Muscle of leg (tissue), 11 donors: ENCODE data around the gene SLC29A4. TPM values are rescaled to one million over a fixed set of nuclear protein-coding genes. Genes with fewer than 3 reads are reported as not detected.
A peak's percentile ranks its signal among the peaks of the same experiment; 100 is the strongest.

Source experiments
- DNase-seq: peaks from one replicate; pipeline ENCODE4 v3.0.0; 2013
- H3K27ac ChIP-seq: one replicate; pipeline ENCODE4 v1.5.1; 2013; ENCODE audit warnings: mild to moderate bottlenecking, low read length, control low read depth
- H3K27me3 ChIP-seq: one replicate; pipeline ENCODE4 v1.6.1; 2013; ENCODE audit warnings: low read length; ENCODE audit not compliant: control insufficient read depth, insufficient read depth
- H3K36me3 ChIP-seq: one replicate; pipeline ENCODE4 v1.6.1; 2013; ENCODE audit warnings: low read length; ENCODE audit not compliant: control insufficient read depth, insufficient read depth
- H3K4me1 ChIP-seq: one replicate; pipeline ENCODE4 v1.6.1; 2013; ENCODE audit warnings: low read length; ENCODE audit not compliant: control insufficient read depth, insufficient read depth
- H3K4me3 ChIP-seq: one replicate; pipeline ENCODE4 v1.5.1; 2013; ENCODE audit warnings: low read length, control low read depth
- H3K9me3 ChIP-seq: replicated peaks from 2 replicates; pipeline ENCODE4 v1.6.1; 2013; ENCODE audit warnings: low read depth, low read length; ENCODE audit not compliant: control insufficient read depth
- WGBS: methylation state at CpG from one replicate; pipeline ENCODE4 v1.1.5; 2013; ENCODE audit warnings: missing lambda C conversion rate; ENCODE audit not compliant: insufficient coverage; 5-methylcytosine and 5-hydroxymethylcytosine counted together
- polyA plus RNA-seq, 8 donors: library from polyadenylated mRNA; unstranded; fragments of 120-200 nt; gene quantifications; one replicate each; pipeline versions ENCODE4 v1.2.1 to v1.2.3, GENCODE V29; 2013; ENCODE audit warnings: inconsistent platforms in 1 of 8, low replicate concordance in 1 of 8; ENCODE audit not compliant: insufficient read length in 8 of 8, insufficient read depth in 1 of 8
- total RNA-seq: library from RNA; stranded (reverse); fragments of 120-200 nt; gene quantifications from one replicate; pipeline ENCODE4 v1.2.4, GENCODE V29; 2013

The SLC29A4 gene
- total and polyA plus RNA-seq, 9 donors = 18.5 to 51.7 (median 35.7) TPM

- Histone ChIP-seq H3K9me3 (no peaks in the 10 kb centered on the region), H3K27ac (no peak overlapping the region), H3K27me3 (no peaks in the 10 kb centered on the region), H3K4me3 (no peak overlapping the region), H3K36me3 (peaks cover 68% of the 10 kb centered on the region), H3K4me1 (peaks cover 17% of the 10 kb centered on the region)
- WGBS = 89% methylated on average over 23 of the region's 35 CpGs
- DNase-seq = no peak
Measured at GRCh38 chr7:5351507-5352265, 68.9 kb downstream of the SLC29A4 start.

GRCh38 chr7:5352440-5353010, 69.8 kb downstream of the SLC29A4 start:
- Histone ChIP-seq H3K36me3 (peaks cover 74% of the 10 kb centered on the region), H3K4me3 (no peak overlapping the region), H3K9me3 (no peaks in the 10 kb centered on the region), H3K4me1 (peaks cover 17% of the 10 kb centered on the region), H3K27ac (no peak overlapping the region), H3K27me3 (no peaks in the 10 kb centered on the region)
- 94% methylated on average over 10 of the region's 19 CpGs for WGBS
- no peak for DNase-seq

DNA sequence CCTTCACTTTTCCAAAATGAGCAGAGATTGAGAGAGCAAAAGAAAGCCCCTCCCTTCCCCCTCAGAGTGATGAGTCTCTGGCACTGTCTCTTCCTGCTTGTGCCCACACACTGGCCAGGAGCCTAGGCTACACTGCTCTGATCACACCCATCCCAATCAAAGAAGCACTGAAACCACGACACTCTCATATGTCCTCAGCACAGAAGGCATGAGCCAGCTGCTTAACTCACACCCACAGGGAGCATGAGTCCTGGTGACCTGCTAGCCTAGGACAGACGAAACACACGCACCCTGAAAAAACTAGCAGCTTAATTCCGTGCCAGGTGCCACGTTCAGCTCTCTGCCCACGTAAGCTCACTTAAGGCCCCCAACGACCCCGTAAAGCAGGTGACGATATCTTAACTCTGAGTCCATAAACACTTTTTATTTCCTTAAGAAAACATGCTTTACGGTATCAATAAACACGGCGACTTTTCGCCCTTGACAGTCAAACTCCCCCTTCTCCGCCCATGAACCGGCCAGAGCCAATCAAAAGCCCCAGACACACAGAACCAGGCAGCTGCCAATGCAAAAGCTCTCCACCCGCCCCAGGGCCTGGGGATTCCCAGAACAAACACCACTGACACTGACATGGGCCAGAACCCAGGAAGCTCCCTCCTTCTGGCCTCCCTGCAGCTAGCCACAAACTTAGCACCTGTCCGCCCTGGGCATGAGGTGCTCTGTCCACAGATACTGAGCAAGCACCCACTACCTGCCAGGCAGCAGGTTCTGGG, 71.9 kb downstream of the SLC29A4 start:
- Histone ChIP-seq H3K27ac (peak overlapping the region; percentile 69), H3K27me3 (no peaks in the 10 kb centered on the region), H3K4me1 (peaks cover 17% of the 10 kb centered on the region), H3K4me3 (no peak overlapping the region), H3K36me3 (peaks cover 86% of the 10 kb centered on the region), H3K9me3 (no peaks in the 10 kb centered on the region)
- WGBS = 43% methylated on average over 17 of the region's 17 CpGs
- peak; percentile 56 for DNase-seq

Other genes with a start within 250 kb of the SLC29A4 start
- gene RBAK, start 237.1 kb upstream of the SLC29A4 start, total RNA-seq = 12.6 TPM
- 10 to 100 TPM in 5 of 8 donors, 1 to 10 TPM in 3; 6.7 to 11.9 (median 10.4) TPM for gene RBAK, start 237.1 kb upstream of the SLC29A4 start, polyA plus RNA-seq
- gene WIPI2, start 92.7 kb upstream of the SLC29A4 start, total RNA-seq = 27.2 TPM
- 10 to 100 TPM; 34.7 to 42.9 (median 39.8) TPM for gene WIPI2, start 92.7 kb upstream of the SLC29A4 start, polyA plus RNA-seq
- gene TNRC18, start 140.9 kb downstream of the SLC29A4 start, total RNA-seq = 18.3 TPM
- 10 to 100 TPM; 37.5 to 81.3 (median 58.9) TPM for gene TNRC18, start 140.9 kb downstream of the SLC29A4 start, polyA plus RNA-seq
- gene FBXL18, start 230.9 kb downstream of the SLC29A4 start, total RNA-seq = 1.6 TPM
- 1 to 10 TPM; 3.3 to 5.4 (median 4.7) TPM for gene FBXL18, start 230.9 kb downstream of the SLC29A4 start, polyA plus RNA-seq
- 952 TPM for gene ACTB, start 247.7 kb downstream of the SLC29A4 start, total RNA-seq
- 1,000 to 10,000 TPM; 1,870 to 2,992 (median 2,164) TPM for gene ACTB, start 247.7 kb downstream of the SLC29A4 start, polyA plus RNA-seq